Measurements from ENCODE around the gene PDIA4.

Gene PDIA4

GRCh38 chr7:148967602-148968001 is 60.7 kb downstream of the PDIA4 start:
- no peak for DNase-seq (ENCODE audit: low read depth in 2 of 2)

- no peak for DNase-seq (ENCODE audit: low read depth in 2 of 2)
Observed at GRCh38 chr7:148967032-148967372, 61.3 kb downstream of the PDIA4 start.

- DNase-seq (ENCODE audit: low read depth in 2 of 2) = no peak
Observed at GRCh38 chr7:148964483-148965267, 63.6 kb downstream of the PDIA4 start.

GRCh38 chr7:148963583-148964482 is 64.5 kb downstream of the PDIA4 start:
- DNase-seq (ENCODE audit: low read depth in 2 of 2) = no peak

- DNase-seq (ENCODE audit: low read depth in 2 of 2) = peak; percentile 44 to 45
Observed at GRCh38 chr7:148962823-148963582, 65.3 kb downstream of the PDIA4 start.

- no peak for DNase-seq (ENCODE audit: low read depth in 2 of 2)
Observed at GRCh38 chr7:148962440-148962822, 65.9 kb downstream of the PDIA4 start.

DNA sequence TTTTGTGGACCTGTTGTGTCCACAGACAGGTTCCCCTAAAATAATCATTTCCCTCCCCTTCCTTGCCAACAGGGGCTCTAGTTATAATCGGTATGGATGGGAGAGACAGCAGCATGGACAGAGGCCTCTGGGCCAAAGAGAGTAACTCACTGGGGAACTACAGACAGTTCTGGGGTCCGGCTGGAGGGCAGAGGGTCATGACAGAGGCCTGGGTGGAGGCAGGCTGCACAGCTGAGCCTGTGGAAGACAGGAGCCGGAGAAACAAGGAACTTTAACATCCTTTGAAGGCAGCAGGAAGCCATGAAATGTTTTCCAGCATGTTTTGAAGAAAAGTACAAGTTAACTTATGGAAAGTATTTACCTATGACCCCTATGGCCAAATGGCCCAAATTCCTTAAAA is 68.6 kb downstream of the PDIA4 start:
- DNase-seq (ENCODE audit: low read depth in 2 of 2) = no peak

DNA sequence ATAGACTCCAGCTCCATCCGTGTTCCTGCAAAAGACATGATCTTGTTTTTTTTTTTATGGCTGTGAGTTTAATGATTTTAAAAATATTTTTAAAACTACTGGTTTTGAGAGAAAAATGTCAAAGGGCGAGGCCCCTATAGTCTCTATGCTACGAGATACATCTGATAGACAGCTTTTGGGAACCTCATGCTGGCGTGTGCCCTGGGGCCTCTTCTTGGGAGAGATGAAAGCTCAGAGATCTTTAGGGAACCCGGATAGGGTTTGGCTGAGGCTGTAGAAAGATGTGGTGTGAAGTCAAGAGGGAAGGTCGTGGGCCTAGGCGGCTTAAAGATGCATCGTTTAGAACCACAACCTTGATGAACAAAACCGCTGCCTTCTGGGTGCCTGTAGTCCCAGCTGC is 70.2 kb downstream of the PDIA4 start:
- DNase-seq (ENCODE audit: low read depth in 2 of 2) = no peak

GRCh38 chr7:148954766-148955165 is 73.5 kb downstream of the PDIA4 start:
- no peak for DNase-seq (ENCODE audit: low read depth in 2 of 2)

DNA sequence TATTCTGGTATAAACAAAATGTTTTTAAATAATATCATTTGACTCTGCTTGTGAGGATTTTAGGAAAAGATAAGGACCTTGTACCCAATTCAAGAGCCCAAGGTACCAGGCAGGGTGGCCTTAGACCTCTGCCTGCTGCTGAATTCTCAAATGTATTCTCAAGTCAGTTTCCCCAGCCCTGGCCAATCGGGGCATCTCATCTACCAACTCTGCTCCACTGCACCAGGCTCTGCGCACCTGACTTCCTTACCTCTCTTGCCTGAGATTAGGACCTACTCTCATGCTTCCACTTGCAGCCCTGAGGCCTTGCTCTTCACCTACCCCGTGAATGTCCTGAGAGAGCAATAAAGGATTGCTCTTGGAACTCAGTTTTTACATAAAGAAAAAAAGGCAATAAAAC is 74.6 kb downstream of the PDIA4 start:
- no peak for DNase-seq (ENCODE audit: low read depth in 2 of 2)

All from fibroblast of skin of left quadriceps (primary cell).